HCT116 (cell line): Measurements from ENCODE around the gene G3BP1.

ENCODE experiments used
- EZH2 ChIP-seq: fragments of 200-600 bp; sonication (generic); IDR thresholded peaks from 2 replicates; pipeline ENCODE4 v1.6.1; 2017; ENCODE audit warnings: antibody characterized with exemption, mixed run types
- EZH2phosphoT487 ChIP-seq: fragments of 200-600 bp; IDR thresholded peaks from 2 replicates; pipeline ENCODE4 v1.6.1; 2018; ENCODE audit warnings: antibody characterized with exemption, borderline replicate concordance
- POLR2A ChIP-seq: IDR thresholded peaks from 2 replicates; pipeline ENCODE4 v1.7.0; 2011; ENCODE audit warnings: borderline replicate concordance; ENCODE audit not compliant: insufficient read depth, insufficient read length; ENCODE audit errors: extremely low read depth
- SRF ChIP-seq: IDR thresholded peaks from 2 replicates; pipeline ENCODE4 v1.6.1; 2012; ENCODE audit warnings: low read depth
- TCF7L2 ChIP-seq: IDR thresholded peaks from 2 replicates; pipeline ENCODE4 v1.7.0; 2011; ENCODE audit warnings: borderline replicate concordance, inconsistent platforms; ENCODE audit not compliant: insufficient read depth, insufficient read length; ENCODE audit errors: extremely low read depth
- TF ChIP-seq, protein P1 (sequence below): IDR thresholded peaks from 2 replicates; pipeline ENCODE4 v1.6.1; 2012
- TF ChIP-seq, protein P2 (sequence below), 3 experiments: fragments of 200-600 bp in 1 of 3; sonication (generic) in 1 of 3; IDR thresholded peaks in 2 of 3; conservative IDR thresholded peaks in 1 of 3; 2 replicates each; pipeline ENCODE4 v1.5.1; 2012 to 2017; ENCODE audit warnings: low read depth in 2 of 3, low read length in 2 of 3, antibody characterized with exemption in 1 of 3, borderline replicate concordance in 1 of 3, control low read depth in 1 of 3, mild to moderate bottlenecking in 1 of 3, mixed read lengths in 1 of 3, mixed run types in 1 of 3, moderate library complexity in 1 of 3; ENCODE audit not compliant: insufficient read depth in 1 of 3

DNA sequence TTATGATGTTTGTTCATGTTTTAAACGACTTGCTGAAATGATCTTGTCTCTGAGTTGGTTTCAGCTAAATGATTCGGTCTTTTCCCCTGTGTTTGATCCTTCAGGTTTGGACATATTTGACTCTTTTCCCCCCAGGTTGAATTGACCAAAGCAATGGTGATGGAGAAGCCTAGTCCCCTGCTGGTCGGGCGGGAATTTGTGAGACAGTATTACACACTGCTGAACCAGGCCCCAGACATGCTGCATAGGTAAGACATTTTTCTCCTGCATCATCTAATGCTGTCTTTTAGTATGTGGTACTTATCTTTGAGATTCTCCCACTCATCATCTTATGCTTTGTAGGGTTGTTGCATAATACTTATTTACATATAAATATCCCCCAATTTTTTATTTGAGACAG, 14.7 kb downstream of the G3BP1 start:
- TF ChIP-seq, protein P1, sequence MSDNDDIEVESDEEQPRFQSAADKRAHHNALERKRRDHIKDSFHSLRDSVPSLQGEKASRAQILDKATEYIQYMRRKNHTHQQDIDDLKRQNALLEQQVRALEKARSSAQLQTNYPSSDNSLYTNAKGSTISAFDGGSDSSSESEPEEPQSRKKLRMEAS: no peak
- TF ChIP-seq POLR2A (no peak), SRF (no peak), EZH2phosphoT487 (no peak), EZH2 (no peak), TCF7L2 (no peak)
- TF ChIP-seq, protein P2, sequence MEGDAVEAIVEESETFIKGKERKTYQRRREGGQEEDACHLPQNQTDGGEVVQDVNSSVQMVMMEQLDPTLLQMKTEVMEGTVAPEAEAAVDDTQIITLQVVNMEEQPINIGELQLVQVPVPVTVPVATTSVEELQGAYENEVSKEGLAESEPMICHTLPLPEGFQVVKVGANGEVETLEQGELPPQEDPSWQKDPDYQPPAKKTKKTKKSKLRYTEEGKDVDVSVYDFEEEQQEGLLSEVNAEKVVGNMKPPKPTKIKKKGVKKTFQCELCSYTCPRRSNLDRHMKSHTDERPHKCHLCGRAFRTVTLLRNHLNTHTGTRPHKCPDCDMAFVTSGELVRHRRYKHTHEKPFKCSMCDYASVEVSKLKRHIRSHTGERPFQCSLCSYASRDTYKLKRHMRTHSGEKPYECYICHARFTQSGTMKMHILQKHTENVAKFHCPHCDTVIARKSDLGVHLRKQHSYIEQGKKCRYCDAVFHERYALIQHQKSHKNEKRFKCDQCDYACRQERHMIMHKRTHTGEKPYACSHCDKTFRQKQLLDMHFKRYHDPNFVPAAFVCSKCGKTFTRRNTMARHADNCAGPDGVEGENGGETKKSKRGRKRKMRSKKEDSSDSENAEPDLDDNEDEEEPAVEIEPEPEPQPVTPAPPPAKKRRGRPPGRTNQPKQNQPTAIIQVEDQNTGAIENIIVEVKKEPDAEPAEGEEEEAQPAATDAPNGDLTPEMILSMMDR (IDR thresholded peaks at IDR 0.05 in 2 of 3, conservative IDR thresholded peaks at IDR 0.05 in 1 of 3; ENCODE audit: borderline replicate concordance in 1 of 3, insufficient read depth in 1 of 3, low read depth in 2 of 3, low read length in 2 of 3): no peak; a peak in 1 of 6 replicates
